ENCODE results near the gene MYO16.

- TF ChIP-seq POLR2A (IDR thresholded peaks at IDR 0.05; ENCODE audit: low read depth, low read length) (no peak), POLR2AphosphoS5 (IDR thresholded peaks at IDR 0.05; ENCODE audit: low read depth, low read length) (no peak)
Measured at GRCh38 chr13:109126891-109127641, 497.7 kb downstream of the MYO16 start.

Measured in GM12891 (cell line).